Sigmoid colon (tissue), 4 donors: ENCODE measurements around the gene MEI1.

Experiments used
- CTCF ChIP-seq, 4 experiments: fragments of 450-650 bp in 3 of 4; fragments of 200-600 bp in 1 of 4; IDR thresholded peaks; one replicate each; pipeline ENCODE4 v1.5.1; 2016 to 2019; ENCODE audit warnings: antibody characterized with exemption in 4 of 4, mild to moderate bottlenecking in 3 of 4, moderate library complexity in 2 of 4
- EP300 ChIP-seq, 4 donors: sonication (generic); formaldehyde crosslinking; IDR thresholded peaks; one replicate each; pipeline ENCODE4 v1.6.1; 2017; ENCODE audit warnings: antibody characterized with exemption in 4 of 4
- POLR2A ChIP-seq, 2 donors: fragments of 450-650 bp; IDR thresholded peaks; one replicate each; pipeline ENCODE4 v1.6.1; 2016; ENCODE audit warnings: antibody characterized with exemption in 2 of 2, mild to moderate bottlenecking in 2 of 2, moderate library complexity in 2 of 2
- POLR2AphosphoS5 ChIP-seq, 4 donors: sonication (generic); formaldehyde crosslinking; IDR thresholded peaks; one replicate each; pipeline ENCODE4 v1.6.1; 2017; ENCODE audit warnings: antibody characterized with exemption in 4 of 4

- TF ChIP-seq POLR2A (IDR thresholded peaks at IDR 0.05) (no peak), CTCF (IDR thresholded peaks at IDR 0.05) (no peak), POLR2AphosphoS5 (IDR thresholded peaks at IDR 0.05) (no peak), EP300 (IDR thresholded peaks at IDR 0.05) (no peak)
Observed at GRCh38 chr22:41742918-41743317, 43.6 kb downstream of the MEI1 start.
